BLaER1 (cell line): Measurements from ENCODE around the gene MATR3.

ENCODE experiments used
- H3K27ac ChIP-seq: shearing (Covaris generic); formaldehyde crosslinking; 2 replicates; pipeline ENCODE4 v1.8.1; 2022
- H3K27me3 ChIP-seq: shearing (Covaris generic); formaldehyde crosslinking; 2 replicates; pipeline ENCODE4 v1.8.1; 2022
- H3K36me3 ChIP-seq: shearing (Covaris generic); formaldehyde crosslinking; 2 replicates; pipeline ENCODE4 v1.8.1; 2022
- H3K4me1 ChIP-seq: shearing (Covaris generic); formaldehyde crosslinking; 2 replicates; pipeline ENCODE4 v1.8.1; 2022
- H3K4me2 ChIP-seq: shearing (Covaris generic); formaldehyde crosslinking; 2 replicates; pipeline ENCODE4 v1.8.1; 2022
- H3K4me3 ChIP-seq: shearing (Covaris generic); formaldehyde crosslinking; 2 replicates; pipeline ENCODE4 v1.8.1; 2022
- H3K9ac ChIP-seq: shearing (Covaris generic); formaldehyde crosslinking; 2 replicates; pipeline ENCODE4 v1.8.1; 2022
- H3K9me3 ChIP-seq: shearing (Covaris generic); formaldehyde crosslinking; 2 replicates; pipeline ENCODE4 v1.8.1; 2022
- H4K20me1 ChIP-seq: shearing (Covaris generic); formaldehyde crosslinking; 2 replicates; pipeline ENCODE4 v1.8.1; 2022
- Cebpa-rat ChIP-seq: shearing (Covaris generic); IDR thresholded peaks from 2 replicates; pipeline ENCODE4 v1.8.1; 2022

The MATR3 gene

GRCh38 chr5:139282197-139282557, 11.4 kb upstream of the MATR3 start:
- Histone ChIP-seq H3K4me1 (peaks cover 45% of the 10 kb centered on the region), H3K4me3 (no peak overlapping the region), H3K9ac (no peak overlapping the region), H3K27ac (no peak overlapping the region), H4K20me1 (peaks cover 93% of the 10 kb centered on the region), H3K36me3 (peaks cover 100% of the 10 kb centered on the region), H3K27me3 (no peaks in the 10 kb centered on the region), H3K9me3 (no peaks in the 10 kb centered on the region), H3K4me2 (no peak overlapping the region)
- TF ChIP-seq Cebpa-rat, result no peak

GRCh38 chr5:139283252-139284166, 10.0 kb upstream of the MATR3 start:
- H3K36me3 ChIP-seq, result peaks cover 98% of the 10 kb centered on the region
- H3K27ac ChIP-seq, result no peak overlapping the region
- peaks cover 88% of the 10 kb centered on the region for H4K20me1 ChIP-seq

GRCh38 chr5:139284295-139284694, 9.2 kb upstream of the MATR3 start:
- Histone ChIP-seq H3K4me1 (peaks cover 24% of the 10 kb centered on the region), H3K4me3 (no peak overlapping the region), H4K20me1 (peaks cover 81% of the 10 kb centered on the region), H3K27me3 (no peaks in the 10 kb centered on the region), H3K36me3 (peaks cover 90% of the 10 kb centered on the region), H3K9me3 (no peaks in the 10 kb centered on the region), H3K27ac (no peak overlapping the region), H3K9ac (no peak overlapping the region), H3K4me2 (no peak overlapping the region)
- TF ChIP-seq Cebpa-rat, result no peak

More at GRCh38 chr5:139283252-139284166, 10.0 kb upstream of the MATR3 start:
- H3K27me3 ChIP-seq, result no peaks in the 10 kb centered on the region
- no peak overlapping the region for H3K4me3 ChIP-seq
- H3K4me2 ChIP-seq, result no peak overlapping the region
- TF ChIP-seq Cebpa-rat, result no peak
- H3K9ac ChIP-seq, result no peak overlapping the region
- H3K4me1 ChIP-seq, result peaks cover 32% of the 10 kb centered on the region
- no peaks in the 10 kb centered on the region for H3K9me3 ChIP-seq

DNA sequence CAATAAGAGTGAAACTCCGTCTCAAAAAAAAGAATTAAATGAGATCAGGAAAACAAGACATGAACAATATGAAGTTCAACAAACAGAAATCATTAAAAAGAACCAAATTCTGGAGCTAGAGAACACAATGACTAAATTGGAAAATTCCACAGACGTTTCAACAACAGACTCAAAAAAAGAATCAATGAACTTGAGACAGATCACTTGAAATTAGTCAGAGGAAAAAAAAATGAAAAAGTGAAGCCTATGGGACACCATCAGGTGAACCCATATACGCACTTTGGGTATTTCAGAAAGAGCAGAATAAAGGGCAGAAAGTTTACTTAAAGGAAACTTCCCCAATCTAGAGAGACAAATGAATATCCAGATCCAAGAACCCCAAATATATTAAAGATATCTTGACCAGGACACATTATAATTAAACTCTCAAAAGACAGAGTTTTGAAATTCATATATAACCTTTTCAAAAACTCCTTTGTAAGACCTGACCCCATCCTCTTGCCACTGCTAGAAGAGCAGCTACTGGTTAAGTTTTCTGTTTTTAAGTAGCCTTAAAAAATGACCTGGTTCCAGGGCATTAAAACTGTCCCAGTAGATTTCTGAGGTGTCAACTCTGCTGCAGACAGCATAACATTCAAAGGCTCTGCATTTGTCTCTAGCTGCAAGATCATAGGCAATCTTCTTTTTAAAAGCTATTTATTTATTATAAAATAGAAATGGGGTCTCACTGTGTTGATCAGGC, 7.7 kb upstream of the MATR3 start:
- H3K4me1 ChIP-seq, result peaks cover 11% of the 10 kb centered on the region
- H3K4me2 ChIP-seq, result no peak overlapping the region
- H3K4me3 ChIP-seq, result no peak overlapping the region
- H3K36me3 ChIP-seq, result peaks cover 80% of the 10 kb centered on the region
- H4K20me1 ChIP-seq, result peaks cover 65% of the 10 kb centered on the region
- H3K27ac ChIP-seq, result no peak overlapping the region
- no peaks in the 10 kb centered on the region for H3K9me3 ChIP-seq
- H3K9ac ChIP-seq, result no peak overlapping the region
- H3K27me3 ChIP-seq, result no peaks in the 10 kb centered on the region
- no peak for TF ChIP-seq Cebpa-rat

- no peaks in the 10 kb centered on the region for H3K9me3 ChIP-seq
- TF ChIP-seq Cebpa-rat, result no peak
- H3K36me3 ChIP-seq, result peaks cover 72% of the 10 kb centered on the region
- no peak overlapping the region for H3K9ac ChIP-seq
- H3K4me1 ChIP-seq, result peaks cover 3% of the 10 kb centered on the region; the same call in 1 of the 2 replicates
- H3K4me2 ChIP-seq, result no peak overlapping the region
- H3K27ac ChIP-seq, result no peak overlapping the region
- H3K4me3 ChIP-seq, result no peak overlapping the region
- H4K20me1 ChIP-seq, result peaks cover 43% of the 10 kb centered on the region
- no peaks in the 10 kb centered on the region for H3K27me3 ChIP-seq
Observed at GRCh38 chr5:139287890-139288635, 5.5 kb upstream of the MATR3 start.

DNA sequence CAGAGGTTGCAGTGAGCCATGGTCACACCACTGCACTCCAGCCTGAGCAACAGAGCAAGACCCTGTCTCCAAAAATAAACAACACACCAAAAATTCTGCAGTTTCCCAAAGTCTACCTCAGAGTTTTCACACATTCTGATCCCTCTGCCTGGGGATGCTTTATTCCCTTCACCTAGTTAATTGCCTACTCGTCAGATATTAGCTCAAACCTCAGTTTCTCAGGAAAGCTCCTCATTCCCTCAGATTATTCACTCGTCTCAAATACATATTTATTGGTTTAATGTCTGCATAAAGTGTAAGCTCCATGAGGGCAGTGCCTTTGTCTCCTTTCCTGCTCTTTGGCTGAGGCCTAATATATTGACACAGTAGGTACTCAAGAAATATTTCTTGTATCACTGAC, 2.5 kb upstream of the MATR3 start:
- Histone ChIP-seq H3K36me3 (peaks cover 42% of the 10 kb centered on the region), H3K4me1 (peaks cover 13% of the 10 kb centered on the region), H3K9me3 (no peaks in the 10 kb centered on the region), H4K20me1 (peaks cover 37% of the 10 kb centered on the region), H3K27me3 (no peaks in the 10 kb centered on the region), H3K27ac (no peak overlapping the region), H3K9ac (no peak overlapping the region), H3K4me2 (no peak overlapping the region), H3K4me3 (no peak overlapping the region)
- TF ChIP-seq Cebpa-rat, result no peak

- Histone ChIP-seq H3K9ac (peak overlapping the region; percentile 100), H3K36me3 (peaks cover 22% of the 10 kb centered on the region), H3K4me3 (peak overlapping the region; percentile 90), H3K27ac (peak overlapping the region; percentile 100), H4K20me1 (peaks cover 39% of the 10 kb centered on the region), H3K4me1 (peaks cover 34% of the 10 kb centered on the region), H3K27me3 (no peaks in the 10 kb centered on the region), H3K4me2 (peak overlapping the region; percentile 82), H3K9me3 (no peaks in the 10 kb centered on the region)
- no peak for TF ChIP-seq Cebpa-rat
Observed at GRCh38 chr5:139293202-139293506, 386 bp upstream of the MATR3 start.

DNA sequence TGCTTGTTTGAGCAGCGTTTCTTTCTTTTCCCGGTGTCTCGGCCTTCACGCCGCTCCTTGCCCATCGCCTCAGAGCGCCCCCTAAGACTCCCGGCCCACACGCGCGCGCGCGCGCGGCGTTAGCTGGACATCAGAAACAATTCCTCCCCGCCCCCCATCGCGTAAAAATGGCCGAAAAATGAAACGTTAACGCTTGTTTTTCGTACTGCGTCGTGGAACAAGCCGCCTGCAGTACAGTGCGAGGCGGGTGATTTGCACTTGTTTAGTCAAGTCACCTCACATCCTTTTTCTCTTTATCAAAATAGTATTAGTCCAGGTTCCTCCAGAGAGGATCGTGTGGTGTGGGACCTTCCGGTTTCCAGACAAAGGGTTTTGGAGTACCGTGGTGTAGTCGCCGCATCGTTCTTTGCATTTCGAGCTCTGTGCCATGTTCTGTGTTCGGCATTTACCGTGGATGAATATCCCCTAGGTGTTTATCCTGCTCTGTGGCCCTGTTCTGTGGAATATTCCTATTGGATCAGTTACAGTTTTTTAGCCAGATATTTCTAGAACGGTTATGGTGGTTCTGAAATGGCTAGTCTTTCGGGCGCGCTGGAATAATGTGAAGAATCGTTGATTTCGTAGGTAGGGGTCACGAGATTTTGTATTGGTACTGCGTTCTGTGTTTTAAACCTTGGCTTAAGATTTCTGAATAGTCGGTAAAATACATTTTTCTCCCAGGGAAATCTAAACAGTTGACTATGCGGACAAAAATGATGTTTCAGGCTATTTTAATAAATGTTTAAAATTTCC, 1.0 kb downstream of the MATR3 start:
- Histone ChIP-seq H3K27ac (peak overlapping the region; percentile 100), H3K4me3 (peak overlapping the region; percentile 90), H3K4me2 (peak overlapping the region; percentile 84), H3K27me3 (no peaks in the 10 kb centered on the region), H4K20me1 (peaks cover 53% of the 10 kb centered on the region), H3K9ac (peak overlapping the region; percentile 100), H3K36me3 (peaks cover 28% of the 10 kb centered on the region), H3K9me3 (no peaks in the 10 kb centered on the region), H3K4me1 (peaks cover 48% of the 10 kb centered on the region)
- no peak for TF ChIP-seq Cebpa-rat

DNA sequence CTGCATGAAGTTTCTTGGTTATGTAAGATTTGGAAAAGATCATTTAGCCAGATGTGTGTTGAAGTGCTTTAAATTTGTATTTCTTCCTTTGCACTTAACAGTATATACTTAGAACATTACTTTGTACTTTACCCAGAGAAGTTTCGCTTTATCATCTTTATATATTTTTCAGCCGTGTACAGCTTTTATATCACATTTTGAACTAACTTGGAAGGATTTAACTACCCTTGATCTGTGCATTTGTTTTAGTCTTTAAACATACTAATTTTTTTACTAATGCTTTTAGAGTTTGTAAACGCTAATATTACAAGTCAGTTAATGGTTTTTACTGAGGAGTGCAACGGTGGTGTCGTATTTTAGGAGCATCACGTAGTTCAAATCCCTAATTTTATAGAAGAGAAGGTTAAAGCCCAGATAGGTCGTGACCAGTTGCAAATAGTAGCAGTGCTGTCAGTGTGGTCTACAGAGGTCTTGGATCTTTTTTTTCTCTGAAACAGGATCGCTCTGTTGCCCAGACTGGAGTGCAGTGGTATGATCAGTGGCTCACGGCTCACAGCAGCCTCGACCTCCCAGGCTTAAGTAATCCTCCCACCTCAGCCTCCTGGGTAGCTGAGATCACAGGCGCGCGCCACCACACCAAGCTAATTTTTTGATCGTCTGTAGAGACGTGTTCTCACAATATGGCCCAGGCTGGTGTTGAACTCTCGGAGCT, 2.0 kb downstream of the MATR3 start:
- Histone ChIP-seq H3K9me3 (no peaks in the 10 kb centered on the region), H4K20me1 (peaks cover 63% of the 10 kb centered on the region), H3K27ac (peak overlapping the region; percentile 100), H3K36me3 (peaks cover 33% of the 10 kb centered on the region), H3K9ac (peak overlapping the region; percentile 100), H3K4me3 (peak overlapping the region; percentile 90), H3K4me1 (peaks cover 55% of the 10 kb centered on the region), H3K4me2 (peak overlapping the region; percentile 84), H3K27me3 (no peaks in the 10 kb centered on the region)
- TF ChIP-seq Cebpa-rat, result no peak
